DOHH2 (cell line): ENCODE results near the gene TMEM72.

Experiments
- EZH2phosphoT487 ChIP-seq: fragments of 200-600 bp; sonication (generic); IDR thresholded peaks from 2 replicates; pipeline ENCODE4 v1.6.1; 2017; ENCODE audit warnings: borderline replicate concordance, mild to moderate bottlenecking, antibody characterized with exemption, low read length, moderate library complexity, mixed read lengths
- TF ChIP-seq, protein P1 (sequence below): fragments of 200-600 bp; sonication (generic); IDR thresholded peaks from one replicate; pipeline ENCODE4 v1.5.1; 2014; ENCODE audit warnings: antibody characterized with exemption, mild to moderate bottlenecking, low read depth, low read length; ENCODE audit not compliant: poor library complexity, severe bottlenecking

DNA sequence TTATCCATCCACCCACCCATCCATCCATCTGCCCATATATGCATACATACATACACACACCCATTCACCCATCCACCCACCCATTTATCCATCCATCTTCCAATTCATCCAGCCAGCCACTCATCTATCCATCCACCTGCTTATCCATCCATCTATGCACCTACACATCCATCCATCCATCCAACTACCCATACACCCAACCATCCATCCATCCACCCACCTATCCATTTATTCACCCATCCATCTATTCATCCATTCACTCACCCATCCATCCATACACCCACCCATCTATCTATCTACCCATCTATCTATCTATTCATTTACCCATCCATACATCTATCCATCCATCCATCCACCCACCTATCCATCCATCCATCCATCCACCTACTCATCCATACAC, 17.3 kb downstream of the TMEM72 start:
- TF ChIP-seq, protein P1, sequence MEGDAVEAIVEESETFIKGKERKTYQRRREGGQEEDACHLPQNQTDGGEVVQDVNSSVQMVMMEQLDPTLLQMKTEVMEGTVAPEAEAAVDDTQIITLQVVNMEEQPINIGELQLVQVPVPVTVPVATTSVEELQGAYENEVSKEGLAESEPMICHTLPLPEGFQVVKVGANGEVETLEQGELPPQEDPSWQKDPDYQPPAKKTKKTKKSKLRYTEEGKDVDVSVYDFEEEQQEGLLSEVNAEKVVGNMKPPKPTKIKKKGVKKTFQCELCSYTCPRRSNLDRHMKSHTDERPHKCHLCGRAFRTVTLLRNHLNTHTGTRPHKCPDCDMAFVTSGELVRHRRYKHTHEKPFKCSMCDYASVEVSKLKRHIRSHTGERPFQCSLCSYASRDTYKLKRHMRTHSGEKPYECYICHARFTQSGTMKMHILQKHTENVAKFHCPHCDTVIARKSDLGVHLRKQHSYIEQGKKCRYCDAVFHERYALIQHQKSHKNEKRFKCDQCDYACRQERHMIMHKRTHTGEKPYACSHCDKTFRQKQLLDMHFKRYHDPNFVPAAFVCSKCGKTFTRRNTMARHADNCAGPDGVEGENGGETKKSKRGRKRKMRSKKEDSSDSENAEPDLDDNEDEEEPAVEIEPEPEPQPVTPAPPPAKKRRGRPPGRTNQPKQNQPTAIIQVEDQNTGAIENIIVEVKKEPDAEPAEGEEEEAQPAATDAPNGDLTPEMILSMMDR: no peak
- TF ChIP-seq EZH2phosphoT487: no peak
